GM23338 (cell line): ENCODE measurements around the gene CWC27. TPM values are rescaled to one million over a fixed set of nuclear protein-coding genes. Genes with fewer than 3 reads are reported as not detected.

Experiments
- ATAC-seq: fragments of 200-7000 bp; cut with Tn5 transposase; 3 replicates; pipeline ENCODE4 v1.9.1; 2020
- DNase-seq: peaks from one replicate; pipeline ENCODE4 v3.0.0-alpha.2; 2015; ENCODE audit warnings: low spot score
- H2AFZ ChIP-seq: fragments of 200-600 bp; sonication (generic); 2 replicates; pipeline ENCODE4 v1.8.0; 2016; ENCODE audit warnings: antibody characterized with exemption, mild to moderate bottlenecking, moderate library complexity
- H3F3A ChIP-seq: fragments of 200-600 bp; sonication (generic); replicated peaks from 2 replicates; pipeline ENCODE4 v1.8.0; 2017; ENCODE audit warnings: antibody characterized with exemption, mixed run types, low read depth
- H3K27ac ChIP-seq: fragments of 200-600 bp; sonication (generic); 2 replicates; pipeline ENCODE4 v1.6.1; 2016; ENCODE audit warnings: low read depth
- H3K27me3 ChIP-seq: fragments of 200-600 bp; sonication (generic); 2 replicates; pipeline ENCODE4 v1.8.0; 2016; ENCODE audit warnings: mild to moderate bottlenecking, mixed run types, moderate library complexity; ENCODE audit not compliant: insufficient read depth
- H3K36me3 ChIP-seq: fragments of 200-600 bp; sonication (generic); 2 replicates; pipeline ENCODE4 v1.8.0; 2016; ENCODE audit warnings: mild to moderate bottlenecking; ENCODE audit not compliant: insufficient read depth
- H3K4me1 ChIP-seq: fragments of 200-600 bp; sonication (generic); 2 replicates; pipeline ENCODE4 v1.8.0; 2016; ENCODE audit warnings: mild to moderate bottlenecking, moderate library complexity; ENCODE audit not compliant: insufficient read depth
- H3K4me2 ChIP-seq: fragments of 200-600 bp; sonication (generic); 2 replicates; pipeline ENCODE4 v1.7.1; 2017; ENCODE audit warnings: mixed run types
- H3K4me3 ChIP-seq: fragments of 200-600 bp; sonication (generic); 2 replicates; pipeline ENCODE4 v1.6.1; 2016; ENCODE audit warnings: mixed run types
- H3K79me2 ChIP-seq: fragments of 200-600 bp; sonication (generic); replicated peaks from 2 replicates; pipeline ENCODE4 v1.8.0; 2017; ENCODE audit warnings: mild to moderate bottlenecking; ENCODE audit not compliant: insufficient read depth
- H3K9me2 ChIP-seq: fragments of 200-600 bp; sonication (generic); 2 replicates; pipeline ENCODE4 v1.8.0; 2017; ENCODE audit not compliant: insufficient read depth
- H4K20me1 ChIP-seq: fragments of 200-600 bp; sonication (generic); replicated peaks from 2 replicates; pipeline ENCODE4 v1.8.0; 2017; ENCODE audit warnings: mild to moderate bottlenecking; ENCODE audit not compliant: insufficient read depth
- H3K27ac Mint-ChIP-seq: 2 replicates; pipeline ENCODE4 v1.8.0; 2020; ENCODE audit warnings: inconsistent platforms, mild to moderate bottlenecking, moderate library complexity, mixed read lengths
- H3K27me3 Mint-ChIP-seq: 3 replicates; pipeline ENCODE4 v1.8.0; 2022; ENCODE audit warnings: low read depth, mild to moderate bottlenecking, moderate library complexity, mixed read lengths, inconsistent platforms; ENCODE audit not compliant: insufficient read depth, poor library complexity
- H3K36me3 Mint-ChIP-seq: 3 replicates; pipeline ENCODE4 v1.8.0; 2021; ENCODE audit warnings: low read depth, mild to moderate bottlenecking, inconsistent platforms, moderate library complexity, mixed read lengths
- H3K4me1 Mint-ChIP-seq: 3 replicates; pipeline ENCODE4 v1.8.0; 2020; ENCODE audit warnings: mild to moderate bottlenecking, inconsistent platforms, mixed read lengths
- H3K4me3 Mint-ChIP-seq: 3 replicates; pipeline ENCODE4 v1.8.0; 2021; ENCODE audit warnings: moderate library complexity, mild to moderate bottlenecking, inconsistent platforms, mixed read lengths
- H3K9me3 Mint-ChIP-seq: 3 replicates; pipeline ENCODE4 v1.8.0; 2020; ENCODE audit warnings: moderate library complexity, mild to moderate bottlenecking, inconsistent platforms, mixed read lengths
- CREB1 ChIP-seq: fragments of 250-450 bp; sonication (Bioruptor Pico); IDR thresholded peaks from 2 replicates; pipeline ENCODE4 v1.5.0; 2020; ENCODE audit warnings: low read depth, mild to moderate bottlenecking, moderate library complexity
- CTCF ChIP-seq, 2 experiments: fragments of 200-600 bp in 1 of 2; sonication (generic) in 1 of 2; conservative IDR thresholded peaks; 2 replicates each; pipeline versions ENCODE4 v1.5.1 to v1.6.1; 2016 to 2017; ENCODE audit warnings: antibody characterized with exemption in 2 of 2, low read depth in 2 of 2, mild to moderate bottlenecking in 2 of 2, moderate library complexity in 1 of 2
- EZH2 ChIP-seq: fragments of 200-600 bp; sonication (generic); IDR thresholded peaks from one replicate; pipeline ENCODE4 v1.8.0; 2017; ENCODE audit warnings: antibody characterized with exemption, mild to moderate bottlenecking, low read depth; ENCODE audit not compliant: unreplicated experiment
- JUNB ChIP-seq: IDR thresholded peaks from one replicate; pipeline ENCODE4 v1.6.1; 2016; ENCODE audit warnings: antibody characterized with exemption; ENCODE audit not compliant: unreplicated experiment
- NANOG ChIP-seq: IDR thresholded peaks from 2 replicates; pipeline ENCODE4 v1.6.1; 2016; ENCODE audit warnings: antibody characterized with exemption, borderline replicate concordance
- POLR2AphosphoS5 ChIP-seq: IDR thresholded peaks from 2 replicates; pipeline ENCODE4 v1.6.1; 2016; ENCODE audit warnings: antibody characterized with exemption, low read depth
- STAT1 ChIP-seq: IDR thresholded peaks from one replicate; pipeline ENCODE4 v1.6.1; 2016; ENCODE audit warnings: antibody characterized with exemption; ENCODE audit not compliant: unreplicated experiment
- ZNF114 ChIP-seq: fragments of 250-450 bp; sonication (Bioruptor Pico); IDR thresholded peaks from 2 replicates; pipeline ENCODE4 v1.5.0; 2020; ENCODE audit warnings: mild to moderate bottlenecking, moderate library complexity
- ZNF331 ChIP-seq: fragments of 250-450 bp; sonication (Bioruptor Pico); IDR thresholded peaks from 2 replicates; pipeline ENCODE4 v1.5.0; 2020; ENCODE audit warnings: low read depth, mild to moderate bottlenecking, moderate library complexity
- polyA plus RNA-seq: library from polyadenylated mRNA; unstranded; fragments of >200 nt; fragmentation: Nextera tagmentation; extraction: Ambion mirVana; gene quantifications from 2 replicates; pipeline ENCODE4 v1.2.1, GENCODE V29; 2016
- total RNA-seq: library from RNA; depleted of rRNA; stranded (reverse); fragments of >200 nt; shearing (Covaris generic); gene quantifications from 2 replicates; pipeline ENCODE4 v1.2.3, GENCODE V29; 2014
- TF ChIP-seq, protein P1 (sequence below): fragments of 250-450 bp; sonication (Bioruptor Pico); IDR thresholded peaks from 2 replicates; pipeline ENCODE4 v1.5.0; 2020; ENCODE audit warnings: mild to moderate bottlenecking, moderate library complexity

Gene CWC27
- total and polyA plus RNA-seq, 2 experiments from 2014 or later: 27.7 to 115 TPM

- Mint-ChIP-seq H3K4me3 (no peak overlapping the region), H3K4me1 (peaks cover 3% of the 10 kb centered on the region; the same call in 1 of the 3 replicates), H3K27ac (no peak overlapping the region), H3K9me3 (no peaks in the 10 kb centered on the region), H3K27me3 (no peaks in the 10 kb centered on the region), H3K36me3 (peaks cover 20% of the 10 kb centered on the region; the same call in 2 of the 3 replicates)
- Histone ChIP-seq H4K20me1 (no peaks in the 10 kb centered on the region), H3K27me3 (no peaks in the 10 kb centered on the region), H3F3A (no peaks in the 10 kb centered on the region), H3K4me1 (no peaks in the 10 kb centered on the region), H3K36me3 (no peaks in the 10 kb centered on the region), H3K4me2 (no peak overlapping the region), H3K79me2 (no peaks in the 10 kb centered on the region), H2AFZ (no peak overlapping the region), H3K27ac (no peak overlapping the region), H3K9me2 (no peaks in the 10 kb centered on the region), H3K4me3 (no peak overlapping the region)
- ATAC-seq: no peak
- DNase-seq: no peak
- TF ChIP-seq ZNF331 (CRISPR knock-in tag) (no peak), EZH2 (no peak), CREB1 (CRISPR knock-in tag) (no peak)
- TF ChIP-seq, protein P1, sequence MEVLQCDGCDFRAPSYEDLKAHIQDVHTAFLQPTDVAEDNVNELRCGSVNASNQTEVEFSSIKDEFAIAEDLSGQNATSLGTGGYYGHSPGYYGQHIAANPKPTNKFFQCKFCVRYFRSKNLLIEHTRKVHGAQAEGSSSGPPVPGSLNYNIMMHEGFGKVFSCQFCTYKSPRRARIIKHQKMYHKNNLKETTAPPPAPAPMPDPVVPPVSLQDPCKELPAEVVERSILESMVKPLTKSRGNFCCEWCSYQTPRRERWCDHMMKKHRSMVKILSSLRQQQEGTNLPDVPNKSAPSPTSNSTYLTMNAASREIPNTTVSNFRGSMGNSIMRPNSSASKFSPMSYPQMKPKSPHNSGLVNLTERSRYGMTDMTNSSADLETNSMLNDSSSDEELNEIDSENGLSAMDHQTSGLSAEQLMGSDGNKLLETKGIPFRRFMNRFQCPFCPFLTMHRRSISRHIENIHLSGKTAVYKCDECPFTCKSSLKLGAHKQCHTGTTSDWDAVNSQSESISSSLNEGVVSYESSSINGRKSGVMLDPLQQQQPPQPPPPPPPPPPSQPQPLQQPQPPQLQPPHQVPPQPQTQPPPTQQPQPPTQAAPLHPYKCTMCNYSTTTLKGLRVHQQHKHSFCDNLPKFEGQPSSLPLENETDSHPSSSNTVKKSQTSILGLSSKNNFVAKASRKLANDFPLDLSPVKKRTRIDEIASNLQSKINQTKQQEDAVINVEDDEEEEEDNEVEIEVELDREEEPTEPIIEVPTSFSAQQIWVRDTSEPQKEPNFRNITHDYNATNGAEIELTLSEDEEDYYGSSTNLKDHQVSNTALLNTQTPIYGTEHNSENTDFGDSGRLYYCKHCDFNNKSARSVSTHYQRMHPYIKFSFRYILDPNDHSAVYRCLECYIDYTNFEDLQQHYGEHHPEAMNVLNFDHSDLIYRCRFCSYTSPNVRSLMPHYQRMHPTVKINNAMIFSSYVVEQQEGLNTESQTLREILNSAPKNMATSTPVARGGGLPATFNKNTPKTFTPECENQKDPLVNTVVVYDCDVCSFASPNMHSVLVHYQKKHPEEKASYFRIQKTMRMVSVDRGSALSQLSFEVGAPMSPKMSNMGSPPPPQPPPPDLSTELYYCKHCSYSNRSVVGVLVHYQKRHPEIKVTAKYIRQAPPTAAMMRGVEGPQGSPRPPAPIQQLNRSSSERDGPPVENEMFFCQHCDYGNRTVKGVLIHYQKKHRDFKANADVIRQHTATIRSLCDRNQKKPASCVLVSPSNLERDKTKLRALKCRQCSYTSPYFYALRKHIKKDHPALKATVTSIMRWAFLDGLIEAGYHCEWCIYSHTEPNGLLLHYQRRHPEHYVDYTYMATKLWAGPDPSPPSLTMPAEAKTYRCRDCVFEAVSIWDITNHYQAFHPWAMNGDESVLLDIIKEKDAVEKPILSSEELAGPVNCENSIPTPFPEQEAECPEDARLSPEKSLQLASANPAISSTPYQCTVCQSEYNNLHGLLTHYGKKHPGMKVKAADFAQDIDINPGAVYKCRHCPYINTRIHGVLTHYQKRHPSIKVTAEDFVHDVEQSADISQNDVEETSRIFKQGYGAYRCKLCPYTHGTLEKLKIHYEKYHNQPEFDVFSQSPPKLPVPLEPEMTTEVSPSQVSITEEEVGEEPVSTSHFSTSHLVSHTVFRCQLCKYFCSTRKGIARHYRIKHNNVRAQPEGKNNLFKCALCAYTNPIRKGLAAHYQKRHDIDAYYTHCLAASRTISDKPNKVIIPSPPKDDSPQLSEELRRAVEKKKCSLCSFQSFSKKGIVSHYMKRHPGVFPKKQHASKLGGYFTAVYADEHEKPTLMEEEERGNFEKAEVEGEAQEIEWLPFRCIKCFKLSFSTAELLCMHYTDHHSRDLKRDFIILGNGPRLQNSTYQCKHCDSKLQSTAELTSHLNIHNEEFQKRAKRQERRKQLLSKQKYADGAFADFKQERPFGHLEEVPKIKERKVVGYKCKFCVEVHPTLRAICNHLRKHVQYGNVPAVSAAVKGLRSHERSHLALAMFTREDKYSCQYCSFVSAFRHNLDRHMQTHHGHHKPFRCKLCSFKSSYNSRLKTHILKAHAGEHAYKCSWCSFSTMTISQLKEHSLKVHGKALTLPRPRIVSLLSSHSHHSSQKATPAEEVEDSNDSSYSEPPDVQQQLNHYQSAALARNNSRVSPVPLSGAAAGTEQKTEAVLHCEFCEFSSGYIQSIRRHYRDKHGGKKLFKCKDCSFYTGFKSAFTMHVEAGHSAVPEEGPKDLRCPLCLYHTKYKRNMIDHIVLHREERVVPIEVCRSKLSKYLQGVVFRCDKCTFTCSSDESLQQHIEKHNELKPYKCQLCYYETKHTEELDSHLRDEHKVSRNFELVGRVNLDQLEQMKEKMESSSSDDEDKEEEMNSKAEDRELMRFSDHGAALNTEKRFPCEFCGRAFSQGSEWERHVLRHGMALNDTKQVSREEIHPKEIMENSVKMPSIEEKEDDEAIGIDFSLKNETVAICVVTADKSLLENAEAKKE (CRISPR knock-in tag): no peak
Observed at GRCh38 chr5:64973215-64973614, 204.5 kb downstream of the CWC27 start.

DNA sequence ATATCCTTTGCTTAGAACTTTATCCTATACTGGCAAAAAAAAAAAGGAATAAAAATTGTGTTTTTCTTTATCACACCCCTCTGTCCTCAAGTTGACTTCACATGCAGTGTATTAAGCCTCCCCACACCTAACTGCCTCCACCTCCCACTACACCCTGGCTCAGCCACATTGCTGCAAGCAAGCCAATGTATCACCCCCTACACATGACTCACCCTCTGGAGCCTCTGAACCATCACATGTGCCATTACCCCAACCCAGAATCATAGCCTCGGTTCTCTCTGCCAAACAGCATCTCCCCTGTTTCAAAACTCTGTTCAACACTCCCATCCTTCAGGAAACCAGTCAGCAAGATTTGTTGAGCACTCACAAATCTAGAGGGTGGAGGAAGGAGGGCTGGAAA lies 209.0 kb downstream of the CWC27 start:
- Histone ChIP-seq H3K4me1 (no peaks in the 10 kb centered on the region), H3K79me2 (no peaks in the 10 kb centered on the region), H4K20me1 (no peaks in the 10 kb centered on the region), H3K4me2 (no peak overlapping the region), H3F3A (no peaks in the 10 kb centered on the region), H3K4me3 (no peak overlapping the region), H3K36me3 (no peaks in the 10 kb centered on the region), H3K9me2 (no peaks in the 10 kb centered on the region), H3K27ac (no peak overlapping the region), H3K27me3 (no peaks in the 10 kb centered on the region), H2AFZ (no peak overlapping the region)
- no peak for ATAC-seq
- H3K9me3 Mint-ChIP-seq: no peaks in the 10 kb centered on the region
- H3K36me3 Mint-ChIP-seq: peaks cover 13% of the 10 kb centered on the region; the same call in 2 of the 3 replicates
- H3K27ac Mint-ChIP-seq: no peak overlapping the region
- H3K27me3 Mint-ChIP-seq: no peaks in the 10 kb centered on the region
- H3K4me3 Mint-ChIP-seq: no peak overlapping the region
- no peaks in the 10 kb centered on the region for H3K4me1 Mint-ChIP-seq
- DNase-seq: no peak
- no peak for TF ChIP-seq NANOG
- no peak for TF ChIP-seq JUNB
- TF ChIP-seq POLR2AphosphoS5: no peak
- no peak for TF ChIP-seq STAT1
- TF ChIP-seq CTCF (conservative IDR thresholded peaks at IDR 0.05; ENCODE audit: low read depth in 2 of 2): no peak
- TF ChIP-seq ZNF114 (CRISPR knock-in tag): no peak
- TF ChIP-seq EZH2: no peak
- no peak for TF ChIP-seq ZNF331 (CRISPR knock-in tag)
